Uterus (tissue), 2 donors: Measurements from ENCODE around the gene DENND2D.

Experiments used
- POLR2A ChIP-seq, 2 donors: fragments of 450-650 bp; IDR thresholded peaks; one replicate each; pipeline ENCODE4 v1.6.1; 2016; ENCODE audit warnings: antibody characterized with exemption in 2 of 2, mild to moderate bottlenecking in 1 of 2, moderate library complexity in 1 of 2
- TF ChIP-seq, protein P1 (sequence below), 4 experiments: fragments of 200-600 bp in 2 of 4; fragments of 450-650 bp in 2 of 4; sonication (generic) in 2 of 4; IDR thresholded peaks; one replicate each; pipeline ENCODE4 v1.5.1; 2016 to 2019; ENCODE audit warnings: antibody characterized with exemption in 4 of 4, mild to moderate bottlenecking in 2 of 4, moderate library complexity in 1 of 4

- TF ChIP-seq, protein P1, sequence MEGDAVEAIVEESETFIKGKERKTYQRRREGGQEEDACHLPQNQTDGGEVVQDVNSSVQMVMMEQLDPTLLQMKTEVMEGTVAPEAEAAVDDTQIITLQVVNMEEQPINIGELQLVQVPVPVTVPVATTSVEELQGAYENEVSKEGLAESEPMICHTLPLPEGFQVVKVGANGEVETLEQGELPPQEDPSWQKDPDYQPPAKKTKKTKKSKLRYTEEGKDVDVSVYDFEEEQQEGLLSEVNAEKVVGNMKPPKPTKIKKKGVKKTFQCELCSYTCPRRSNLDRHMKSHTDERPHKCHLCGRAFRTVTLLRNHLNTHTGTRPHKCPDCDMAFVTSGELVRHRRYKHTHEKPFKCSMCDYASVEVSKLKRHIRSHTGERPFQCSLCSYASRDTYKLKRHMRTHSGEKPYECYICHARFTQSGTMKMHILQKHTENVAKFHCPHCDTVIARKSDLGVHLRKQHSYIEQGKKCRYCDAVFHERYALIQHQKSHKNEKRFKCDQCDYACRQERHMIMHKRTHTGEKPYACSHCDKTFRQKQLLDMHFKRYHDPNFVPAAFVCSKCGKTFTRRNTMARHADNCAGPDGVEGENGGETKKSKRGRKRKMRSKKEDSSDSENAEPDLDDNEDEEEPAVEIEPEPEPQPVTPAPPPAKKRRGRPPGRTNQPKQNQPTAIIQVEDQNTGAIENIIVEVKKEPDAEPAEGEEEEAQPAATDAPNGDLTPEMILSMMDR (IDR thresholded peaks at IDR 0.05) = no peak
- TF ChIP-seq POLR2A (IDR thresholded peaks at IDR 0.05) = no peak
These were observed 36.4 kb upstream of the DENND2D start for GRCh38 chr1:111236806-111237205.
